ENCODE results near the gene HOTAIR.

DNA sequence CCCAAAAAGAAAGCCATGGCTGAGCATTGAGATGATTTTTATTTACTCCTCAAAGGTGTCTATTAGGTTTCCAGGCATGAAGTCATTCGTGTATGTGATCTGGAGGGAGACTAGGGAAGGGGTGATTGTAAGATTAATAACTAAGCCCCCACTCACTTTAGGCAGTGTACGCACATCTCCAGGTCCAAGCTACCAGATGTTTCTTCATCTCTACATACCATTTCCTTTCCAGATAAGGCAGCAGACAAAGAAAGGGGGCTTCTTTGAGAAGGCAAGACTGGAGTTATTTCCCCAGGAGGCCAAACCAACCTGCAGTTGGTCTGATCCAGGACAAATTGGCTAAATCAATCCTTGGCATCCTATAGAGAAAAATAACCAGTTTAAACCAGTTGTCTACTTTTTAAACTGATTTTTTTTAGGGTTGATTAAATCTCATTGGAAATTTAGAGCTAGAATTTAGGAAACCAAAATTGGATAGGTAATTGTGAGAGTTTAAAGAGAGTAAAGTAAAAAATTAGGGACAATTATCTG is 32.2 kb downstream of the HOTAIR start:
- TF ChIP-seq EP300 (IDR thresholded peaks at IDR 0.05), result no peak
- TF ChIP-seq, protein P1, sequence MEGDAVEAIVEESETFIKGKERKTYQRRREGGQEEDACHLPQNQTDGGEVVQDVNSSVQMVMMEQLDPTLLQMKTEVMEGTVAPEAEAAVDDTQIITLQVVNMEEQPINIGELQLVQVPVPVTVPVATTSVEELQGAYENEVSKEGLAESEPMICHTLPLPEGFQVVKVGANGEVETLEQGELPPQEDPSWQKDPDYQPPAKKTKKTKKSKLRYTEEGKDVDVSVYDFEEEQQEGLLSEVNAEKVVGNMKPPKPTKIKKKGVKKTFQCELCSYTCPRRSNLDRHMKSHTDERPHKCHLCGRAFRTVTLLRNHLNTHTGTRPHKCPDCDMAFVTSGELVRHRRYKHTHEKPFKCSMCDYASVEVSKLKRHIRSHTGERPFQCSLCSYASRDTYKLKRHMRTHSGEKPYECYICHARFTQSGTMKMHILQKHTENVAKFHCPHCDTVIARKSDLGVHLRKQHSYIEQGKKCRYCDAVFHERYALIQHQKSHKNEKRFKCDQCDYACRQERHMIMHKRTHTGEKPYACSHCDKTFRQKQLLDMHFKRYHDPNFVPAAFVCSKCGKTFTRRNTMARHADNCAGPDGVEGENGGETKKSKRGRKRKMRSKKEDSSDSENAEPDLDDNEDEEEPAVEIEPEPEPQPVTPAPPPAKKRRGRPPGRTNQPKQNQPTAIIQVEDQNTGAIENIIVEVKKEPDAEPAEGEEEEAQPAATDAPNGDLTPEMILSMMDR (IDR thresholded peaks at IDR 0.05), result no peak
- no peak for TF ChIP-seq POLR2A (IDR thresholded peaks at IDR 0.05)

All from upper lobe of left lung (tissue), 4 donors.